Large intestine (tissue), 3 donors: Measurements from ENCODE around the gene GSK3A. TPM values are rescaled to one million over a fixed set of nuclear protein-coding genes. Genes with fewer than 3 reads are reported as not detected.

Experiments
- DNase-seq, 2 donors: peaks; one replicate each; pipeline versions ENCODE4 v3.0.0 to v3.0.0-alpha.2; 2013
- H3K27ac ChIP-seq: one replicate; pipeline ENCODE4 v1.5.1; 2013; ENCODE audit warnings: low read length
- H3K27me3 ChIP-seq: 2 replicates; pipeline ENCODE4 v1.6.1; 2013; ENCODE audit warnings: low read length; ENCODE audit not compliant: control insufficient read depth, insufficient read depth
- H3K36me3 ChIP-seq: 2 replicates; pipeline ENCODE4 v1.6.1; 2013; ENCODE audit warnings: low read length; ENCODE audit not compliant: control insufficient read depth, insufficient read depth
- H3K4me1 ChIP-seq: one replicate; pipeline ENCODE4 v1.6.1; 2013; ENCODE audit warnings: low read length; ENCODE audit not compliant: control insufficient read depth, insufficient read depth
- H3K4me3 ChIP-seq: one replicate; pipeline ENCODE4 v1.5.1; 2013; ENCODE audit warnings: low read length
- H3K9me3 ChIP-seq: one replicate; pipeline ENCODE4 v1.6.1; 2013; ENCODE audit warnings: mild to moderate bottlenecking, low read depth, low read length, moderate library complexity; ENCODE audit not compliant: control insufficient read depth
- WGBS: methylation state at CpG from one replicate; pipeline ENCODE4 v1.1.5; 2013; ENCODE audit warnings: low lambda C conversion rate; ENCODE audit not compliant: insufficient coverage; 5-methylcytosine and 5-hydroxymethylcytosine counted together
- polyA plus RNA-seq: library from polyadenylated mRNA; unstranded; fragments of 120-200 nt; gene quantifications from one replicate; pipeline ENCODE4 v1.2.1, GENCODE V29; 2013

Gene GSK3A
- polyA plus RNA-seq, 1 donor = 70.8 TPM

DNA sequence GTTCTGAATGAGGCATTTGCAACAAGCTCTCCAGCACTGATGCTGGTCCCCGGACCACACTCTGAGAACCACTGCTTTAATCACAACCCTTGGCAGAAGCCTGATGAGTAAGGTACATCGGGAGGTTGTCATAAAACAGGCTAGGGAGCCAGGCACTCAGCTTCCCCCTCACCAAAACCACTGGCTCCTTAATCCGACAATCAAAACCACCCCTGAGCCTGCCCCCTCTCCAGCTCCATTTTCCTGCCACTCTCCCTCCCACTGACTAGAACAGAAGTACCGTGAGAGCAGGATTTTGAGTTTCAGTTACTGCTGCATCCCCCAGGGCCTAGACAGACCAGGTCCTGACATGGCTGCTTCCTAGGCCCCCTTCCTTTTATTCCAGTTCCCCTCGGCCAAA is 7.2 kb downstream of the GSK3A start:
- Histone ChIP-seq H3K4me1 (peaks cover 31% of the 10 kb centered on the region), H3K27me3 (no peaks in the 10 kb centered on the region), H3K27ac (no peak overlapping the region), H3K4me3 (no peak overlapping the region), H3K36me3 (peaks cover 72% of the 10 kb centered on the region), H3K9me3 (no peaks in the 10 kb centered on the region)
- DNase-seq = no peak
- 40% methylated on average over 1 of the region's 5 CpGs for WGBS

GRCh38 chr19:42234364-42234763 is 8.0 kb downstream of the GSK3A start:
- H3K4me3 ChIP-seq = no peak overlapping the region
- no peaks in the 10 kb centered on the region for H3K9me3 ChIP-seq
- DNase-seq = no peak
- peaks cover 38% of the 10 kb centered on the region for H3K4me1 ChIP-seq
- H3K27me3 ChIP-seq = no peaks in the 10 kb centered on the region
- peaks cover 72% of the 10 kb centered on the region for H3K36me3 ChIP-seq
- H3K27ac ChIP-seq = peak overlapping the region; percentile 85
- no CpG with 5 or more reads among the region's 11 CpGs for WGBS

GRCh38 chr19:42233678-42234292 is 8.6 kb downstream of the GSK3A start:
- peak; percentile 82 to 93 for DNase-seq
- H3K27ac ChIP-seq = peak overlapping the region; percentile 85
- H3K4me1 ChIP-seq = peaks cover 44% of the 10 kb centered on the region
- no CpG with 5 or more reads among the region's 6 CpGs for WGBS
- H3K27me3 ChIP-seq = no peaks in the 10 kb centered on the region
- H3K9me3 ChIP-seq = no peaks in the 10 kb centered on the region
- H3K4me3 ChIP-seq = no peak overlapping the region
- H3K36me3 ChIP-seq = peaks cover 72% of the 10 kb centered on the region

- H3K36me3 ChIP-seq = peaks cover 71% of the 10 kb centered on the region
- no peaks in the 10 kb centered on the region for H3K9me3 ChIP-seq
- no peak for DNase-seq
- no CpG with 5 or more reads among the region's 7 CpGs for WGBS
- no peaks in the 10 kb centered on the region for H3K27me3 ChIP-seq
- H3K27ac ChIP-seq = peak overlapping the region; percentile 85
- no peak overlapping the region for H3K4me3 ChIP-seq
- peaks cover 51% of the 10 kb centered on the region for H3K4me1 ChIP-seq
These were observed 9.3 kb downstream of the GSK3A start for GRCh38 chr19:42233106-42233505.

GRCh38 chr19:42232435-42232834 is 10.0 kb downstream of the GSK3A start:
- Histone ChIP-seq H3K9me3 (no peaks in the 10 kb centered on the region), H3K27ac (peak overlapping the region; percentile 85), H3K27me3 (no peaks in the 10 kb centered on the region), H3K4me1 (peaks cover 51% of the 10 kb centered on the region), H3K36me3 (peaks cover 76% of the 10 kb centered on the region), H3K4me3 (no peak overlapping the region)
- DNase-seq = no peak
- WGBS = no CpG with 5 or more reads among the region's 10 CpGs

DNA sequence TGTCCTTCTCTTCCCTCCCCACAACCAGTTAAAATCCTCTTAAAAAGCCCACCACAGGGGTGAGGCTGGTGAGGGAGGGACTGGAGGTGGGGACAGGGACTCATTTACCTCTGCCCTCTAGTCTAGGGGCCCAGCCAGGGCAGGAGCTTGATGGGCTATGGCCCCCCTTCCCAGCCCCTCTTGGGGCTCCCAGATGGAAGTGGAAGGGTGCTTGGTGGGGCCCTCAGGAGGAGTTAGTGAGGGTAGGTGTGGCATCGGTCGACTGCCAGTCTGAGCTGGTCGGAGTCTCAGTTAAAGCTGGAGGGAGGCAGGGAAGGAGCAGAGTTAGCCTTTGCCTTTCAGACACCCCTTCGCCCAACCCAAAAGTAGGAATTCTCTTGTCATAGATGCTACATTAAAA is 11.8 kb downstream of the GSK3A start:
- H3K36me3 ChIP-seq = peaks cover 79% of the 10 kb centered on the region
- DNase-seq = peak in 1 of 2 donors; percentile 75

DNA sequence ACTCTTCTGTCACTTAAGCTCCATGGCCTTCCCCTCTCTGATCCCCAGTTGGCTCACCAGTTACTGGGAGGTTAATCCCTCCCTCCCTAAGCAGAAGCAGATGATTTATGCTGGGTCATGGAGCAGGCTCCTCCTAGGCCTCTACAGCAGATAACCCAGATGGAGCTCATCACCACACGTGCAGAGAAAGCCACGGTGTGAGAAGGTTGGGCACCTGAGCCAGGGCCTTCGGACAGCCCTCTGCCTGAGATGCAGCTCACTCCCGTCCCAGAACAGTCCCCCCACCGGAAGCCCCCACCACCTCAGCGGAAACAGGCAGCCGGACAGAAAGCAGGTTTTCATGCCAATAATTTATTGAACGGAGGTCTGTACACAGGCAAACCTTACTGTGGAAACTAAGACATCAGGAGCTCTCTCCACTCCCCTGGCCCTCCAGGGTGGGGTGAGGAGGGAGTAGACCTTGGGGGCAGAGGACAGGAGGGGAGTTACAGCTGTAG is 12.5 kb downstream of the GSK3A start:
- Histone ChIP-seq H3K4me3 (no peak overlapping the region), H3K36me3 (peaks cover 79% of the 10 kb centered on the region), H3K9me3 (no peaks in the 10 kb centered on the region), H3K4me1 (peaks cover 51% of the 10 kb centered on the region), H3K27ac (peak overlapping the region; percentile 69), H3K27me3 (no peaks in the 10 kb centered on the region)
- WGBS = no CpG with 5 or more reads among the region's 8 CpGs
- peak; percentile 68 to 77 for DNase-seq

More for the DNA sequence above, 11.8 kb downstream of the GSK3A start:
- H3K4me1 ChIP-seq = peaks cover 51% of the 10 kb centered on the region
- no peaks in the 10 kb centered on the region for H3K27me3 ChIP-seq
- WGBS = no CpG with 5 or more reads among the region's 4 CpGs
- H3K4me3 ChIP-seq = no peak overlapping the region
- H3K9me3 ChIP-seq = no peaks in the 10 kb centered on the region
- peak overlapping the region; percentile 69 for H3K27ac ChIP-seq

DNA sequence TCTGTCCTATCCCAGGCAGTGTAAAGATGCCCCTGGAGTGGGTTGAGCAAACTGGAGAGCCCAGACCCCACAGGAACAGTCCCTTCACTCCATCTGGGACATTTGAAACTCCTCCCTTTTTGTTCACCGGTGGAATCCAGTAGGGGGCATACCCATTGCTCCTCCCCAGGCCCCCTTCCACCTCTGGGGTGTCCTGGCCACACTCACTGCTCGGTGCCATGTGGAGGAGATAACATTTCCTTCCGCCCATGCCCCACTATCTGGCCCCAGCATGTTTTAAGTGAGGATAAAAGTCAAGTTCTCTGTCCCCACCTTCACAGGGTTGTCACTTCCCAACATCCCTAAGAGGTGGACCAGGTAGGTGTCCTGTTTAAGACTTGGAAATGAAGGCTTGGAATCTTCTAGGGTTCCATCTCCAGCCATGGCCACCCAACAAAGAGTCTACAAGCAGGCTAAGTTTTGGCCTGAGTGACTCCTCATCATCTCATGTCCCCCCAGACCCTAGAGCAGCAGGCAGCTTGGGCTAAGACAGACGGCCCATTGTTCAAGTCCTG is 13.0 kb downstream of the GSK3A start:
- Histone ChIP-seq H3K9me3 (no peaks in the 10 kb centered on the region), H3K27me3 (no peaks in the 10 kb centered on the region), H3K27ac (peak overlapping the region; percentile 69), H3K4me1 (peaks cover 48% of the 10 kb centered on the region), H3K36me3 (peaks cover 79% of the 10 kb centered on the region), H3K4me3 (no peak overlapping the region)
- no peak for DNase-seq
- WGBS = no CpG with 5 or more reads among the region's 4 CpGs

GRCh38 chr19:42228641-42229040 is 13.8 kb downstream of the GSK3A start:
- H3K27me3 ChIP-seq = no peaks in the 10 kb centered on the region
- no CpG with 5 or more reads among the region's 4 CpGs for WGBS
- H3K4me3 ChIP-seq = no peak overlapping the region
- H3K9me3 ChIP-seq = no peaks in the 10 kb centered on the region
- H3K4me1 ChIP-seq = peaks cover 40% of the 10 kb centered on the region
- DNase-seq = peak in 1 of 2 donors; percentile 34
- peaks cover 81% of the 10 kb centered on the region for H3K36me3 ChIP-seq
- no peak overlapping the region for H3K27ac ChIP-seq

DNA sequence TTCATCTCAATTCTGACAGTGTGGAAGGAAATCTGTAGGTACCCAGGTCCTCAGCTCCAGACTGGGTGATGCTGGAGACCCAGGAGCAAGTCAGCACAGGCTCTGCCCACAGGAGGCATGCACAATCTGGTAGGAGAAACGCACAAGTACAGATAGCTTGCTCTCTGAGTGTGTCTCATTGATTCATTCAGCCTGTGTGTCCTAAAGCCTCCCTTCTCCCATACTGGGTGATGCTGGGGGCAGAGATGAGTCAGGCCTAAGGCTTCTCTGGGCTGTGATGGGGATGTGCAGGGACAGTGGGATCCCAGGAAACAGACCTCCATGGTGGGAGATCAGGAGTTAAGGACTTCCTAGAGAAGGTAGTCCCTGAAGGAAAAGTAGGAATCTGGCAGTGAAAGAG is 15.5 kb downstream of the GSK3A start:
- Histone ChIP-seq H3K9me3 (no peaks in the 10 kb centered on the region), H3K4me3 (no peak overlapping the region), H3K27me3 (no peaks in the 10 kb centered on the region), H3K36me3 (peaks cover 73% of the 10 kb centered on the region), H3K27ac (no peak overlapping the region), H3K4me1 (peaks cover 30% of the 10 kb centered on the region)
- WGBS = no CpG with 5 or more reads among the region's 1 CpG
- no peak for DNase-seq
